Right lobe of liver (tissue), 4 donors: ENCODE results near the gene PTPRN.

Source experiments
- POLR2A ChIP-seq: fragments of 450-650 bp; IDR thresholded peaks from one replicate; pipeline ENCODE4 v1.6.1; 2017; ENCODE audit warnings: antibody characterized with exemption, mild to moderate bottlenecking
- TF ChIP-seq, protein P1 (sequence below), 4 donors: fragments of 200-600 bp in 3 of 4; fragments of 450-650 bp in 1 of 4; IDR thresholded peaks; one replicate each; pipeline versions ENCODE4 v1.5.1 to v1.8.0; 2016 to 2022; ENCODE audit warnings: antibody characterized with exemption in 4 of 4, mild to moderate bottlenecking in 2 of 4
- donor health status: DM: no; HTN: no; CAD: no.
- donor health status: DM: no; HTN: no; CAD: no.
- donor health status: DM: no; HTN: yes; CAD: no.

DNA sequence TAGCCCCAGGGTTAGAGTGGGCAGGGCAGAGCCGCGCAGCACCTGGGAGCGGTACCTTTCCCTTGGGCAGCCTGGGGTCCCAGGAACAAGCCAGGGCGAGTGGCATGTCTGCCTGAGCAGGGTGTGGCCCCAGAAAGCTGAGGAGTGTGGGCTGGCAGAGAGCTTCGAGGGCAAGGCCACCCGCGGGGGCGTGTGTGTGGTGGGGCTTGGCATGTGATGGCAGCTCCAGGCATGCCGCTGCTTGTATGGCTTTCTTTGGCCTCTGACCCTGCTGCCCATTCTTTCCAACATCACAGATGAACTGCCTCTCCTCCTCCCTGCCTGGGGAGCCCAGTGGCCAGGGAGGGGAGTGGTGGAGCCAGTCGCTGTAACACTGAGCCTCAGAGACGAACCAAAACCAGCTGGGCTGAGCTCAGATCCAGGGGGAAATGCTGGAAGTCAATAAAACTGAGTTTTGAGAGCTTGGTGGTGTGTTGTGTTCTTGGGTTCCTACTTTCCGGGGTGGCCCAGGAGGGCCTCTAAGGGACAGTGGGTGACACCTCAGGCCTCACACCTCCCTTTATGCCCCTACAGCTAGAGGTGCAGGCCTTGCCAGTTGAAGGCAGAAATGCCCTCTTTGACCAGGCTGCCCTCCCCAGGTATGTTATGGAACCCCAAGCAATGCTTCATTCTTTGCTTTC is 22.6 kb downstream of the PTPRN start:
- TF ChIP-seq, protein P1, sequence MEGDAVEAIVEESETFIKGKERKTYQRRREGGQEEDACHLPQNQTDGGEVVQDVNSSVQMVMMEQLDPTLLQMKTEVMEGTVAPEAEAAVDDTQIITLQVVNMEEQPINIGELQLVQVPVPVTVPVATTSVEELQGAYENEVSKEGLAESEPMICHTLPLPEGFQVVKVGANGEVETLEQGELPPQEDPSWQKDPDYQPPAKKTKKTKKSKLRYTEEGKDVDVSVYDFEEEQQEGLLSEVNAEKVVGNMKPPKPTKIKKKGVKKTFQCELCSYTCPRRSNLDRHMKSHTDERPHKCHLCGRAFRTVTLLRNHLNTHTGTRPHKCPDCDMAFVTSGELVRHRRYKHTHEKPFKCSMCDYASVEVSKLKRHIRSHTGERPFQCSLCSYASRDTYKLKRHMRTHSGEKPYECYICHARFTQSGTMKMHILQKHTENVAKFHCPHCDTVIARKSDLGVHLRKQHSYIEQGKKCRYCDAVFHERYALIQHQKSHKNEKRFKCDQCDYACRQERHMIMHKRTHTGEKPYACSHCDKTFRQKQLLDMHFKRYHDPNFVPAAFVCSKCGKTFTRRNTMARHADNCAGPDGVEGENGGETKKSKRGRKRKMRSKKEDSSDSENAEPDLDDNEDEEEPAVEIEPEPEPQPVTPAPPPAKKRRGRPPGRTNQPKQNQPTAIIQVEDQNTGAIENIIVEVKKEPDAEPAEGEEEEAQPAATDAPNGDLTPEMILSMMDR (IDR thresholded peaks at IDR 0.05) = no peak
- no peak for TF ChIP-seq POLR2A
